Uterus (tissue), 2 donors: ENCODE data around the gene DCAF6.

Experiments used
- CTCF ChIP-seq, 4 experiments: fragments of 200-600 bp in 2 of 4; fragments of 450-650 bp in 2 of 4; sonication (generic) in 2 of 4; IDR thresholded peaks; one replicate each; pipeline ENCODE4 v1.5.1; 2016 to 2019; ENCODE audit warnings: antibody characterized with exemption in 4 of 4, mild to moderate bottlenecking in 2 of 4, moderate library complexity in 1 of 4
- POLR2A ChIP-seq, 2 donors: fragments of 450-650 bp; IDR thresholded peaks; one replicate each; pipeline ENCODE4 v1.6.1; 2016; ENCODE audit warnings: antibody characterized with exemption in 2 of 2, mild to moderate bottlenecking in 1 of 2, moderate library complexity in 1 of 2

- TF ChIP-seq POLR2A (IDR thresholded peaks at IDR 0.05) (no peak), CTCF (IDR thresholded peaks at IDR 0.05) (no peak)
Observed at GRCh38 chr1:168100315-168101002, 164.0 kb downstream of the DCAF6 start.
